HG02870 (cell line): Measurements from ENCODE around the gene IGFL3.
"Not testable (repeated sequence)": the region's sequence is repeated elsewhere in the genome, so short reads cannot be mapped to it uniquely, and the experiment has no call there.

ENCODE experiments used
- ATAC-seq: cut with Tn5 transposase; IDR thresholded peaks from one replicate; pipeline ENCODE4 v1.9.1; 2021; ENCODE audit warnings: mild to moderate bottlenecking, moderate library complexity; ENCODE audit not compliant: unreplicated experiment

Gene IGFL3

DNA sequence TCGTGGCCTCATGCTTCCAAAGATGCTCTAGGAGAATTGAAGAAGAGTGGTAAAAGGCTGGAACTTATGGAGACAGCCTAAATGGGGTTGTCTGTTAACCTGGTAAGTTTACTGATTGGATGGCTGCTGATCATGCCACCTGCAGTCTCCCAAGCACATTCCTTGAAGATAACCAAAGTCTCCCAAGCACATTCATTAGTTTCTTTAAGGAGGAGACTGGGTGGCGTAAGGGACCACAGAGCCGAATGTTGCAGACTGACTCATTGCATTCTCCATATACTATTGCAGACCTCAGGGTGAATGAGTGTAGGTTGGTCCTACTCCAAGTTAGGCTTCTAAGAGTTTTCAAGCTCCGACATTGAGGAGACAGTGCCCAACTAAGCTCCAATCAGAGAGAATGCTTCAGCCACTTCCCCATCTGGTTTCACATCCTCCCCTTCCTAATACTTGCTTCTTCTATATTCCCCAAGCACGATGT lies at the start of gene IGFL3:
IGFL3 (minus strand) TSS at position 51 of the 478 bp plus-strand sequence; CDS start at position 12, 39 bp downstream.
- ATAC-seq = no peak

GRCh38 chr19:46173886-46174480 lies 49.5 kb upstream of the IGFL3 start:
- no peak for ATAC-seq

DNA sequence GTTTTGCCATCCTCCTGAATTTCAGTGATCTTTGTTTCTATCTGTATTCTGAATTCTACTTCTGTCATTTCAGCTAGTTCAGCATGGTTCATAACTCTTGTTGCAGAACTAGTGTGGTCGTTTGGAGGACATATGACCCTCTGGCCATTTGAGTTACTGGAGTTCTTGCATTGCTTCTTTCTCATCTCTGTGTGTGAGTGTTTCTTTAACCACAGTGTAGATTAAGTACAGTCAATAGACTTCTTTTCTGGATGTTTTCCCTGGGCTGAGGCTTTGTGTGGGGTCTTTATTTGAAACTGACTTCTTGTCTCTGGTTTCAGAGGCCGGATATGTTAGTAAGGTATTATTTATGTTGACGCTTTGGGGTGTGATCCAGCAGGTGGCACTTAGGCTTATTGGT lies 38.2 kb upstream of the IGFL3 start:
- no peak for ATAC-seq

DNA sequence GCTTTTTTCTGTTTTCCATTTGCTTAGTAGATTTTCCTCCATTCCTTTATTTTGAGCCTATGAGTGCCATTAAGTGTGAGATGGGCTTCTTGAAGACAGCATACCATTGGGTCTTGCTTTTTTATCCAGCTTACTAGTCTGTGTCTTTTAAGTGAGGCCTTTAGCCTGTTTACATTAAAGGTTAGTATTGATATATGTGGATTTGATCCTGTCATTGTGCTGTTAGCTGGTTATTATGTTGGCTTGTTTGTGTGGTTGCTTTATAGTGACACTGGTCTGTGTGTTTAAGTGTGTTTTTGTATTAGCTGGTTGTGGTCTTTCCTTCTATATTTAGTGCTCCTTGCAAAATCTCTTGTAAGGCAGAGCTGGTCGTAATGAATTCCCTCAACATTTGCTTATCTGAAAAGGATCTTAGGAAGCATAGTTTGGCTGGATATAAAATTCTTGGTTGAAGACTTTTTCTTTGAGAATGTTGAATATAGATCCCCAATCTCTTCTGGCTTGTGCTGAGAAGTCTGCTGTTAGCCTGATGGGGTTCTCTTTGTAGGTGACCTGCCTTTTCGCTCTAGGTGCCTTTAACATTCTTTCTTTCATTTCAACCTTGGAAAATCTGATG lies 37.3 kb upstream of the IGFL3 start:
- not testable (repeated sequence) for ATAC-seq

GRCh38 chr19:46160233-46160775 lies 35.8 kb upstream of the IGFL3 start:
- no peak for ATAC-seq

GRCh38 chr19:46159418-46160232 lies 35.1 kb upstream of the IGFL3 start:
- no peak for ATAC-seq

DNA sequence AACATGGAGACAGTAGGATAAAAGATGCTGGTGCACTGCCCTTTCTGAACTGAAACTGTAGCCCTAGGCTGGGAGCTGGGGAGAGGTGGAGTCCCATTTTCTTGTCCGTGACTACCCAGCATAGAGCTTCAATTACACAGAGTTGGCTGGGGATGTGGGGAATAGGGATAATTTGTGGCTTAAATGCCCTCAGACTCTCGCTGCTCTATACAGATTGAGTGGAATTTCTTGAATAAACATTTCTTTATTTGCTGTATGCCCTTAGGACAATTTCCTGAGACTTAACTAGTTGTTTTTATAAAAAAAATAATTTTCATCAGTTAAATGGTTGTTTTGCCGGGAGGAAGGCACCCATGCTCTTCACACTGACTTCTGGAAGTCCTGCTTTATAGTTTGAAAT lies 30.7 kb upstream of the IGFL3 start:
- ATAC-seq = no peak

- ATAC-seq = no peak
These were observed 26.1 kb upstream of the IGFL3 start for GRCh38 chr19:46150606-46151005.

DNA sequence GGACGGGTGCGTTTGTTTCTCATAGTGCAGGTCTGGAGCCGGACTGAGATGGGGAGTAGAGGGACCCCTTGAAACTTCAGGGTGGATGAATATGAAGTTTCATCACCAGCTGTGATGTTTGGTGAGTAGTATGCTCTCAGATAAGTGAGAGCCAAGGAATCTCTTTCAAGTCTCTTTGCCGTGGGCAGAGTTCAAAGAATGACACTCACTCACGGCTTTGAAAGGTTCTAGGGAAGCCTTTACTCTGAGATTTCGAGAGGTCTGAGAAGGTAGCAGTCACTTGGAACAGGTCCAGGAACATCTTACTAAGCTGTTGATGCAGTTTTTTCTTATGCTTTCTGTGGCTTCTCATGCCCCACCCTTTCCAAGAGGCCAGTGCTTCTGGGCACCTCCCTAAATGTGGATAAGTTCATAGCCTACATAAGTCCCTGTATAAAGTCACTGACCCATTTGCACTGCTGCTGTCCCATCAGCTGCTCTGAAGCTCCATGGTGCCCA lies 23.4 kb upstream of the IGFL3 start, which contains the start of gene IGFL2:
IGFL2 (plus strand) TSS at position 448 of the 498 bp plus-strand sequence; CDS start at position 489, 41 bp downstream.
- no peak for ATAC-seq

DNA sequence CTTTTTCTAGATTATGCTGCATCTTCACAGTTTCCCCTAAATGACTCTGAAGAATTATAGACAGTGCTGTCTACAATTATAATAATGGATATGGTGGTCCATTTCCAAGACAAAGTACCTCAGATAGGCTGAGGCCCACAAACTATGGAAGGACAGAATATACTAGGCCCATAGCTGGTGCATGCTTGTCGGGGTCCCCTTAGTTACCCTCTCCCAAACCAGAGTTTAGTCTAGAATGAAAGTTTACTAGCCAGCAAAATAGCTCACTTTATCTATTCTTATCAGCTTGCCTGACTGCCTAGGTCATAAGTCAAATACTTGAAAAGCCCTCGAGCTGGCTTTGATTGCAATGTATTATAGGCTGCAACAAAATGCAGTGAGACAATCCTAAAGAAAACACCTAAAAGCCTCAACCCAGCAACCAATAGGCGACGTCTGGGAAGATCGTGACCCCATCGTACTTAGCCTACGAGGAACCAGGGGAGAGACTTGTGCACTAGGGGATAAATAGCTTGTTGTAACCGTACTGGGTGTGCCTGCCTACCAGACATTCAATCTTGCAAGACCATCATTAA lies 22.8 kb upstream of the IGFL3 start:
- no peak for ATAC-seq

- no peak for ATAC-seq
These were observed 20.3 kb upstream of the IGFL3 start for GRCh38 chr19:46144756-46145155.

- ATAC-seq = no peak
These were observed 17.8 kb upstream of the IGFL3 start for GRCh38 chr19:46142294-46142693.

- ATAC-seq = no peak
These were observed 16.9 kb upstream of the IGFL3 start for GRCh38 chr19:46141421-46141820.

- no peak for ATAC-seq
These were observed 13.5 kb upstream of the IGFL3 start for GRCh38 chr19:46137915-46138473.

- ATAC-seq = no peak
These were observed 10.0 kb upstream of the IGFL3 start for GRCh38 chr19:46134527-46134926.

- ATAC-seq = no peak
These were observed 9.3 kb upstream of the IGFL3 start for GRCh38 chr19:46133777-46134241.

GRCh38 chr19:46133101-46133627 lies 8.7 kb upstream of the IGFL3 start:
- ATAC-seq = no peak

- no peak for ATAC-seq
These were observed 8.1 kb upstream of the IGFL3 start for GRCh38 chr19:46132508-46133100.

DNA sequence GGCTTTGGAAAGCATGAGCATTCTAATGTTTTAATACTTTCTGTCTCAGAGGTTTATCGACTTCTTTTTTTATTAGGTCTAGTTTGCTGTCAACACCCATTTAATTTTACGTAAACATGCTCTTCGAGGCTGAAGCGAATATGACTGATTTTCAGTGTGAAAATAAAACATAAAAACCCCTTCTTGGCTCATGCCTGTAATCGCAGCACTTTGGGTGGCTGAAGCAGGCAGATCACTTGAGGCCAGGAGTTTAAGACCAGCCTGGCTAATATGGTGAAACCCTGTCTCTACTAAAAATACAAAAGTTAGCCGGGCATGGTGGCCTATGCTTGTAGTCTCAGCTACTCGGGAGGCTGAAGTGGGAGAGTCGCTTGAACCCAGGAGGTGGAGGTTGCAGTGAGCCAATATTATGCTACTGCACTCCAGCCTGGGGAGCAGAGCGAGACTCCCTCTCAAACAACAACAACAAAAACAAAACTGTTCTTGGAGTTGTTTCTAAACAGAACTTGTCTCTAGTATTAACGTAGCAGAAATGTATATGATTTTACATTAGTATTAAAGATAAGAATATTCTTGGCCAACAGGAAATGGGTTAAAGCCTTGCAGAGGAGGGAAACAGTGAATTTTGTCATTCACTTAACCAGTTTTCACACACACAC lies 7.1 kb upstream of the IGFL3 start:
- no peak for ATAC-seq
